MM.1S (cell line): Measurements from ENCODE around the gene SFSWAP.

Experiments used
- EZH2phosphoT487 ChIP-seq: fragments of 300-600 bp; sonication (generic); IDR thresholded peaks from 2 replicates; pipeline ENCODE4 v1.6.1; 2018; ENCODE audit warnings: antibody characterized with exemption, low read length
- TF ChIP-seq, protein P1 (sequence below): fragments of 300-600 bp; sonication (generic); IDR thresholded peaks from 2 replicates; pipeline ENCODE4 v1.5.1; 2016; ENCODE audit warnings: antibody characterized with exemption, low read length, mixed read lengths

DNA sequence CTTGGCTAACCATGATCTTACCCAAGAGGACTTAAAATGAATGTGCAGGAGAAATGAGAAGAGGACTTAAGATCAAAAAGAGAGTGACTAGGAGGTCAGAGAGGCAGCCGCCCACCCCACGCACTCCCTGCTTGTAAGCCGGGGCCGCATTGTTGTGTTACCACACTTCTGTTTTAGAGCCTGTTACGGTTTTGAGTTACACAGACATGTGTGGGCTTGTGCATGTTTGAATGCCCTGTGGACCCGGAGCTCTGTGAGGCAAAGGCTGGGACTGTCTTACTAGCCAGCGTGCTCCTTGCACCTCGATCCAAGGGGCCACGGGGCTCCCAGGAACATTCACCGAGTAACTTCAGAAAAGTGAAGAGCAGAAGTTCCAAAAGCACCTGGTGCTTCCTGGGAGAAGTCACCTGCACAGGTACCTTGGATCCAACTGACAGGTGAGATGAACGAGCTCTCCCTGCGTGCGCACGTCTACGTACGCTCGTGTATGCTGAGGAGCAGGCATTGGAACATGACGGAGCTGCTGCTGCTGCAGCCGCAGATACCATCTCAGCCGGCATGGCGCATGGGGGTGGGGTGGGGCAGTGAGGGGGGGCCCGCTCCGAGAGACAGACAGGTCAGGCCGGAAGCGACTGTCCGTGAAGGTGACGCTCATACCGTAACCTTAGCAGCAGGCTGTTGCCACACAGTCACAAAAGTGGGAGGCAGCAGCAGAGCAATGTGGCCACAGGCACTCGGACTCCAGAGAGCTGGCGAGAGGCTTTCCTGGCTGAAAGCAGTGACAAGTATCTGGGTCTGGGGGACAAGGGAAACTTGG, 23.7 kb downstream of the SFSWAP start:
- no peak for TF ChIP-seq EZH2phosphoT487
- TF ChIP-seq, protein P1, sequence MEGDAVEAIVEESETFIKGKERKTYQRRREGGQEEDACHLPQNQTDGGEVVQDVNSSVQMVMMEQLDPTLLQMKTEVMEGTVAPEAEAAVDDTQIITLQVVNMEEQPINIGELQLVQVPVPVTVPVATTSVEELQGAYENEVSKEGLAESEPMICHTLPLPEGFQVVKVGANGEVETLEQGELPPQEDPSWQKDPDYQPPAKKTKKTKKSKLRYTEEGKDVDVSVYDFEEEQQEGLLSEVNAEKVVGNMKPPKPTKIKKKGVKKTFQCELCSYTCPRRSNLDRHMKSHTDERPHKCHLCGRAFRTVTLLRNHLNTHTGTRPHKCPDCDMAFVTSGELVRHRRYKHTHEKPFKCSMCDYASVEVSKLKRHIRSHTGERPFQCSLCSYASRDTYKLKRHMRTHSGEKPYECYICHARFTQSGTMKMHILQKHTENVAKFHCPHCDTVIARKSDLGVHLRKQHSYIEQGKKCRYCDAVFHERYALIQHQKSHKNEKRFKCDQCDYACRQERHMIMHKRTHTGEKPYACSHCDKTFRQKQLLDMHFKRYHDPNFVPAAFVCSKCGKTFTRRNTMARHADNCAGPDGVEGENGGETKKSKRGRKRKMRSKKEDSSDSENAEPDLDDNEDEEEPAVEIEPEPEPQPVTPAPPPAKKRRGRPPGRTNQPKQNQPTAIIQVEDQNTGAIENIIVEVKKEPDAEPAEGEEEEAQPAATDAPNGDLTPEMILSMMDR: no peak
